HCT116 (cell line): Measurements from ENCODE around the gene SLC25A29. TPM values are rescaled to one million over a fixed set of nuclear protein-coding genes. Genes with fewer than 3 reads are reported as not detected.
A peak's percentile ranks its signal among the peaks of the same experiment; 100 is the strongest.

Source experiments
- microRNA counts: library from miRNA; unstranded; fragments of <30 nt; microRNA quantifications from one replicate; lab custom pipeline; 2015
- microRNA-seq: library from miRNA; unstranded; fragments of <30 nt; microRNA quantifications from one replicate; pipeline ENCODE4, GENCODE V29; 2016; ENCODE audit warnings: borderline number of aligned reads
- total RNA-seq: library from RNA; stranded (reverse); gene quantifications from one replicate; pipeline ENCODE4 v1.2.1, GENCODE V29; 2021; ENCODE audit not compliant: unreplicated experiment

Gene SLC25A29
- total RNA-seq, 1 experiment from 2014 or later = 38.7 TPM

MicroRNAs encoded within 50 kb of the gene (microRNA counts, 767-probe panel; counts per million panel counts)
- not detected for microRNA hsa-miR-345-5p (lab: Ali Mortazavi, UCI)

Small RNA genes within 50 kb of the gene (microRNA-seq; reads per million reads assigned to microRNA genes)
- gene MIR345 (517 reads per million, percentile 77 among the genes with 10 or more reads in this experiment), gene MIR6764 (not detected)

Other genes with a start within 250 kb of the SLC25A29 start
- gene EVL, start 241.0 kb downstream of the SLC25A29 start, total RNA-seq = 19.9 TPM
- gene DEGS2, start 146.8 kb downstream of the SLC25A29 start, total RNA-seq = 1.8 TPM
- 111 TPM for gene YY1, start 67.3 kb downstream of the SLC25A29 start, total RNA-seq
- 0.17 TPM for gene SLC25A47, start 16.9 kb upstream of the SLC25A29 start, total RNA-seq
- 6.6 TPM for gene WDR25, start 70.0 kb upstream of the SLC25A29 start, total RNA-seq